K562 (cell line): ENCODE measurements around the gene PPP1R37. TPM values are rescaled to one million over a fixed set of nuclear protein-coding genes. Genes with fewer than 3 reads are reported as not detected.

Source experiments
- HDAC1 ChIP-seq, 2 experiments: fragments of 450-650 bp; IDR thresholded peaks; 2 replicates each; pipeline ENCODE4 v1.6.1; 2016 to 2017; ENCODE audit warnings: inconsistent platforms in 1 of 2, mild to moderate bottlenecking in 1 of 2, moderate library complexity in 1 of 2
- L3MBTL2 ChIP-seq: fragments of 450-650 bp; IDR thresholded peaks from 2 replicates; pipeline ENCODE4 v1.6.1; 2016; ENCODE audit warnings: mild to moderate bottlenecking, moderate library complexity
- MAZ ChIP-seq, 2 experiments: fragments of 450-650 bp in 1 of 2; sonication (generic) in 1 of 2; formaldehyde crosslinking; IDR thresholded peaks in 1 of 2; conservative IDR thresholded peaks in 1 of 2; 2 replicates each; pipeline versions ENCODE4 v1.4.0 to v1.5.0; 2020; ENCODE audit warnings: mild to moderate bottlenecking in 1 of 2, missing genetic modification reagents in 1 of 2
- POLR3G ChIP-seq: IDR thresholded peaks from 2 replicates; pipeline ENCODE4 v1.6.1; 2011; ENCODE audit not compliant: insufficient read length, insufficient replicate concordance; ENCODE audit errors: extremely low read depth
- RAD21 ChIP-seq, 2 experiments: fragments of 250-450 bp in 1 of 2; fragments of 450-650 bp in 1 of 2; sonication (Bioruptor Pico) in 1 of 2; formaldehyde crosslinking in 1 of 2; IDR thresholded peaks in 1 of 2; conservative IDR thresholded peaks in 1 of 2; 2 replicates each; pipeline versions ENCODE4 v1.4.0 to v1.8.0; 2020 to 2022; ENCODE audit warnings: mild to moderate bottlenecking in 2 of 2, moderate library complexity in 1 of 2
- ZNF282 ChIP-seq: sonication (generic); formaldehyde crosslinking; IDR thresholded peaks from 2 replicates; pipeline ENCODE4 v1.8.1; 2023; ENCODE audit warnings: missing genetic modification reagents
- ZNF778 ChIP-seq: fragments of 450-650 bp; formaldehyde crosslinking; IDR thresholded peaks from 2 replicates; pipeline ENCODE4 v1.4.0; 2020; ENCODE audit warnings: mild to moderate bottlenecking, moderate library complexity
- polyA plus RNA-seq, 8 experiments: library from polyadenylated mRNA; depleted of rRNA in 4 of 8; stranded (reverse) in 5 of 8; unstranded in 3 of 8; fragments of >200 nt; fragmentation: Nextera tagmentation in 2 of 8; fragmentation: Illumina TruSeq in 1 of 8; extraction: Ambion mirVana in 2 of 8; extraction: Trizol in 1 of 8; gene quantifications; 2 replicates each; pipeline versions ENCODE4 v1.2.1 to v1.2.3, GENCODE V29; 2011 to 2014; ENCODE audit warnings: inconsistent platforms in 1 of 8, missing spikeins in 1 of 8
- total RNA-seq, 7 experiments: library from RNA; depleted of rRNA in 6 of 7; stranded (reverse); fragments of >200 nt in 6 of 7; fragmentation: Illumina TruSeq in 2 of 7; extraction: Trizol in 2 of 7; gene quantifications; 2 replicates each; pipeline versions ENCODE4 v1.2.1 to v1.2.3, GENCODE V29; 2011 to 2021; ENCODE audit warnings: low replicate concordance in 1 of 7
- TF ChIP-seq, protein P1 (sequence below): fragments of 450-650 bp; IDR thresholded peaks from 2 replicates; pipeline ENCODE4 v1.6.1; 2016; ENCODE audit warnings: mild to moderate bottlenecking
- TF ChIP-seq, protein P2 (sequence below): fragments of 250-450 bp; sonication (Bioruptor Pico); IDR thresholded peaks from 2 replicates; pipeline ENCODE4 v1.8.0; 2021; ENCODE audit warnings: moderate library complexity, mild to moderate bottlenecking, inconsistent platforms
- TF ChIP-seq, protein P3 (sequence below), 3 experiments: IDR thresholded peaks in 2 of 3; conservative IDR thresholded peaks in 1 of 3; 2 replicates each; pipeline ENCODE4 v1.5.1; 2011 to 2012; ENCODE audit warnings: low read length in 3 of 3, mild to moderate bottlenecking in 3 of 3, control low read depth in 2 of 3, improper control_type of control experiment in 1 of 3, inconsistent platforms in 1 of 3, low read depth in 1 of 3, mixed read lengths in 1 of 3, moderate library complexity in 1 of 3; ENCODE audit not compliant: insufficient read depth in 2 of 3
- TF ChIP-seq, protein P4 (sequence below): fragments of 450-650 bp; IDR thresholded peaks from 2 replicates; pipeline ENCODE4 v1.6.1; 2017; ENCODE audit warnings: mild to moderate bottlenecking, moderate library complexity

PPP1R37 gene
- total and polyA plus RNA-seq, 9 of the 15 experiments (the other 6 are each of a cell fraction or from before 2014, with no cell fraction given), result 0.04 to 20.3 (median 7.3) TPM

DNA sequence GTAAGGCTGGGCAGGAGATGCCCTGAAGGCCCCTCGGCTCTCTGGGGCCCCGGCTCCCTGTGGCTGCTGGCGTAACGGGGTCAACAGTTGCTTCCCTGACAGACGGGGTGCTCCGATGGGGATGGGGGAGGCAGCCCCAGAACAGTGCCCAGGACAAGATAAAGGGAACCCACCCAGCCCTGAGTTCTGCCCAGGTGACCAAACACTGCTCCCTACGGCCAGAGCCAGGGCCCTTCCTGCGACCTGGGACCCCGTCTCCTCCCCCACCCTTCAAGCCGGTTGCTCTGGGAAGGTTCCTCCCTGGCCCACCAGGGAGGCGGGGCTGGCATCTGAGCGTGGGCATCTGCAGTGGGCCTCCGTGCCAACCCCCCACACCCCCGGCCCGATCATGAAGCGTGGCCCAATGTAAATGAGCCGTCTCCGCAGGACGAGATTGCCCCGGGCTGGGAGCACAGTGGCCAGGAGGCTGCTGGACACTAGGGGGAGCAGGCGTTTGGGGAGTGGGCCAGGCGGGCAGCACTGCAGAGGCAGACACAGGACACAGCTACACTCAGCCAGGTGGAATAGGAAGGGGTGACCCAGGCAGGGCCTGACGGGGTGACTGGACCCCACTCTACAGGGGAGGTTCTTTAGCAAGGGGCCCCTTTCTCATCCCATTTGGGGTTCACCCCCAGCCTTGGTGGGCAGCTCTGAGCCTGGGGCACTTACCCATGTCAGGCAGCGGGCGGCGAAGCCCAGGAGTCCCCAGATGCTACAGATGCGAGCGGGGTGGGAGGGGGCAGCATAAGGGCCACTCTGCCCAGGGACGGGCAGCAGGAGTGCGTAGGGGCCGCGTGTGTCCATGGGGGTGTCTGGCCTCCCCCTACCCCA lies 69.0 kb downstream of the PPP1R37 start (continued):
- TF ChIP-seq, protein P1, sequence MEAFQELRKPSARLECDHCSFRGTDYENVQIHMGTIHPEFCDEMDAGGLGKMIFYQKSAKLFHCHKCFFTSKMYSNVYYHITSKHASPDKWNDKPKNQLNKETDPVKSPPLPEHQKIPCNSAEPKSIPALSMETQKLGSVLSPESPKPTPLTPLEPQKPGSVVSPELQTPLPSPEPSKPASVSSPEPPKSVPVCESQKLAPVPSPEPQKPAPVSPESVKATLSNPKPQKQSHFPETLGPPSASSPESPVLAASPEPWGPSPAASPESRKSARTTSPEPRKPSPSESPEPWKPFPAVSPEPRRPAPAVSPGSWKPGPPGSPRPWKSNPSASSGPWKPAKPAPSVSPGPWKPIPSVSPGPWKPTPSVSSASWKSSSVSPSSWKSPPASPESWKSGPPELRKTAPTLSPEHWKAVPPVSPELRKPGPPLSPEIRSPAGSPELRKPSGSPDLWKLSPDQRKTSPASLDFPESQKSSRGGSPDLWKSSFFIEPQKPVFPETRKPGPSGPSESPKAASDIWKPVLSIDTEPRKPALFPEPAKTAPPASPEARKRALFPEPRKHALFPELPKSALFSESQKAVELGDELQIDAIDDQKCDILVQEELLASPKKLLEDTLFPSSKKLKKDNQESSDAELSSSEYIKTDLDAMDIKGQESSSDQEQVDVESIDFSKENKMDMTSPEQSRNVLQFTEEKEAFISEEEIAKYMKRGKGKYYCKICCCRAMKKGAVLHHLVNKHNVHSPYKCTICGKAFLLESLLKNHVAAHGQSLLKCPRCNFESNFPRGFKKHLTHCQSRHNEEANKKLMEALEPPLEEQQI, result no peak
- no peak for TF ChIP-seq POLR3G
- TF ChIP-seq MAZ (CRISPR knock-in tag; conservative IDR thresholded peaks at IDR 0.05 in 1 of 2, IDR thresholded peaks at IDR 0.05 in 1 of 2), result peak in 1 of 2 experiments; percentile 56; a peak in 1 of 4 replicates
- TF ChIP-seq, protein P2, sequence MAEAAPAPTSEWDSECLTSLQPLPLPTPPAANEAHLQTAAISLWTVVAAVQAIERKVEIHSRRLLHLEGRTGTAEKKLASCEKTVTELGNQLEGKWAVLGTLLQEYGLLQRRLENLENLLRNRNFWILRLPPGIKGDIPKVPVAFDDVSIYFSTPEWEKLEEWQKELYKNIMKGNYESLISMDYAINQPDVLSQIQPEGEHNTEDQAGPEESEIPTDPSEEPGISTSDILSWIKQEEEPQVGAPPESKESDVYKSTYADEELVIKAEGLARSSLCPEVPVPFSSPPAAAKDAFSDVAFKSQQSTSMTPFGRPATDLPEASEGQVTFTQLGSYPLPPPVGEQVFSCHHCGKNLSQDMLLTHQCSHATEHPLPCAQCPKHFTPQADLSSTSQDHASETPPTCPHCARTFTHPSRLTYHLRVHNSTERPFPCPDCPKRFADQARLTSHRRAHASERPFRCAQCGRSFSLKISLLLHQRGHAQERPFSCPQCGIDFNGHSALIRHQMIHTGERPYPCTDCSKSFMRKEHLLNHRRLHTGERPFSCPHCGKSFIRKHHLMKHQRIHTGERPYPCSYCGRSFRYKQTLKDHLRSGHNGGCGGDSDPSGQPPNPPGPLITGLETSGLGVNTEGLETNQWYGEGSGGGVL (CRISPR knock-in tag), result no peak
- peak; percentile 41 to 80 for TF ChIP-seq RAD21 (CRISPR knock-in tag; conservative IDR thresholded peaks at IDR 0.05 in 1 of 2, IDR thresholded peaks at IDR 0.05 in 1 of 2)
- TF ChIP-seq HDAC1 (IDR thresholded peaks at IDR 0.05), result no peak
- TF ChIP-seq, protein P3, sequence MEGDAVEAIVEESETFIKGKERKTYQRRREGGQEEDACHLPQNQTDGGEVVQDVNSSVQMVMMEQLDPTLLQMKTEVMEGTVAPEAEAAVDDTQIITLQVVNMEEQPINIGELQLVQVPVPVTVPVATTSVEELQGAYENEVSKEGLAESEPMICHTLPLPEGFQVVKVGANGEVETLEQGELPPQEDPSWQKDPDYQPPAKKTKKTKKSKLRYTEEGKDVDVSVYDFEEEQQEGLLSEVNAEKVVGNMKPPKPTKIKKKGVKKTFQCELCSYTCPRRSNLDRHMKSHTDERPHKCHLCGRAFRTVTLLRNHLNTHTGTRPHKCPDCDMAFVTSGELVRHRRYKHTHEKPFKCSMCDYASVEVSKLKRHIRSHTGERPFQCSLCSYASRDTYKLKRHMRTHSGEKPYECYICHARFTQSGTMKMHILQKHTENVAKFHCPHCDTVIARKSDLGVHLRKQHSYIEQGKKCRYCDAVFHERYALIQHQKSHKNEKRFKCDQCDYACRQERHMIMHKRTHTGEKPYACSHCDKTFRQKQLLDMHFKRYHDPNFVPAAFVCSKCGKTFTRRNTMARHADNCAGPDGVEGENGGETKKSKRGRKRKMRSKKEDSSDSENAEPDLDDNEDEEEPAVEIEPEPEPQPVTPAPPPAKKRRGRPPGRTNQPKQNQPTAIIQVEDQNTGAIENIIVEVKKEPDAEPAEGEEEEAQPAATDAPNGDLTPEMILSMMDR (IDR thresholded peaks at IDR 0.05 in 2 of 3, conservative IDR thresholded peaks at IDR 0.05 in 1 of 3; ENCODE audit: insufficient read depth in 2 of 3, low read depth in 1 of 3, low read length in 3 of 3), result peak; percentile 76 to 82 (median 81)
- no peak for TF ChIP-seq L3MBTL2
- no peak for TF ChIP-seq ZNF778 (CRISPR knock-in tag)
- TF ChIP-seq, protein P4, sequence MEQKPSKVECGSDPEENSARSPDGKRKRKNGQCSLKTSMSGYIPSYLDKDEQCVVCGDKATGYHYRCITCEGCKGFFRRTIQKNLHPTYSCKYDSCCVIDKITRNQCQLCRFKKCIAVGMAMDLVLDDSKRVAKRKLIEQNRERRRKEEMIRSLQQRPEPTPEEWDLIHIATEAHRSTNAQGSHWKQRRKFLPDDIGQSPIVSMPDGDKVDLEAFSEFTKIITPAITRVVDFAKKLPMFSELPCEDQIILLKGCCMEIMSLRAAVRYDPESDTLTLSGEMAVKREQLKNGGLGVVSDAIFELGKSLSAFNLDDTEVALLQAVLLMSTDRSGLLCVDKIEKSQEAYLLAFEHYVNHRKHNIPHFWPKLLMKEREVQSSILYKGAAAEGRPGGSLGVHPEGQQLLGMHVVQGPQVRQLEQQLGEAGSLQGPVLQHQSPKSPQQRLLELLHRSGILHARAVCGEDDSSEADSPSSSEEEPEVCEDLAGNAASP, result no peak
- TF ChIP-seq ZNF282 (CRISPR knock-in tag), result no peak
- TF ChIP-seq, all 486 proteins: peak for 13
